ENCODE data around the gene SKIC2.
A peak's percentile ranks its signal among the peaks of the same experiment; 100 is the strongest.
"Not testable (repeated sequence)": the region's sequence is repeated elsewhere in the genome, so short reads cannot be mapped to it uniquely, and the experiment has no call there.

Gene SKIC2

GRCh38 chr6:31958741-31959739 is at the start of gene SKIC2, which contains the start of gene NELFE:
TSS of gene SKIC2 (plus strand) at chr6:31959175. CDS start at chr6:31959193, 18 bp downstream.
TSS of gene NELFE (minus strand) at chr6:31958971. CDS start at chr6:31958446, 525 bp downstream.
- peak; percentile 91 to 97 for DNase-seq

DNA sequence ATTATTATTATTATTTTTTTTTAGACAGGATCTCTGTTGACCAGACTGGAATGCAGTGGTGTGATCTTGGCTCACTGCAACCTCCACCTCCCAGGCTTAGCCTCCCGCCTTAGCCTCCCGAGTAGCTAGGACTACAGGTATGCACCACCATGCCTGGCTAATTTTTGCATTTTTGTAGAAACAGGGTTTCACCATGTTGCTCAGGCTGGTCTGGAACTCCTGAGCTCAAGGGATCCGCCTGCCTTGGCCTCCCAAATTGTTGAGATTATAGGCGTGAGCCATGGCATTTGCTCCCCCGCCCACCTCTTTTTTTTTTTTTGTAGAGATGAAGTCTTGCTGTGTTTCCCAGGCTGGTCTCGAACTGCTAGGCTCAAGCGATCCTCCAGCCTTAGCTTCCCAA is 49.7 kb upstream of the SKIC2 start:
- not testable (repeated sequence) for DNase-seq

DNA sequence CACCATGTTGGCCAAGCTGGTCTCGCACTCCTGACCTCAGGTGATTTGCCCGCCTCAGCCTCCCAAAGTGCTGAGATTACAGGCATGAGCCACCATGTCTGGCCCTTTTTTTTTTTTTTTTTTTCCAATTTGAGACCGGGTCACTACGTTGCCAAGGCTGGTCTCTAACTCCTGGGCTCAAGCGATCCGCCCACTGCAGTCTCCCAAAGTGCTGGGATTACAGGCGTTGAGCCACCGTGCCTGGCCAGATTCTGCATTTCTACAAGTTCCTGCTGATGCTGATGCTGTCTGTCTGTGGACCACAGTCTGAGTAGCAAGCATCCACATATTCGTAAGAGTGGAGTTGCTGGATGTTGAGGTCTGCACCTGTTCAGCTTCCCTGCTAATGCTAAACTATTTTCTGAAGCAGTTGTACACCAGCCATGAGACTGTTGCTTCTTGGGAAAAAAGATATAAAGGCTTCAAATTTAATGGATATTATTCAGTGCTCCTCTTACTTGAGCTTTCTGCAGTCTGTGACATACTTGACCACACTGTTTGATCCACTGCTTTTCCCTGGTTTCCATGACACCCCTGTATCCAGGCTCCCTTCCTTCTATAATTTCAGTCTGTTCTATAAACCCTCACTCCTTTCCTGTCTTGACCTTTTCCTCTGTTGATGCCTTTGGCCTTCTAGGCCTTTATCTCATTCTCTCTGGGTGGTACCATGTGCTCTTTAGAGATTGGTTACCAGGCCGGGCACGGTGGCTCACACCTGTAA is 47.0 kb upstream of the SKIC2 start:
- DNase-seq: no peak

- no peak for DNase-seq
Observed at GRCh38 chr6:31915351-31915750, 43.6 kb upstream of the SKIC2 start.

GRCh38 chr6:31915756-31916155 is 43.2 kb upstream of the SKIC2 start:
- no peak for DNase-seq

DNA sequence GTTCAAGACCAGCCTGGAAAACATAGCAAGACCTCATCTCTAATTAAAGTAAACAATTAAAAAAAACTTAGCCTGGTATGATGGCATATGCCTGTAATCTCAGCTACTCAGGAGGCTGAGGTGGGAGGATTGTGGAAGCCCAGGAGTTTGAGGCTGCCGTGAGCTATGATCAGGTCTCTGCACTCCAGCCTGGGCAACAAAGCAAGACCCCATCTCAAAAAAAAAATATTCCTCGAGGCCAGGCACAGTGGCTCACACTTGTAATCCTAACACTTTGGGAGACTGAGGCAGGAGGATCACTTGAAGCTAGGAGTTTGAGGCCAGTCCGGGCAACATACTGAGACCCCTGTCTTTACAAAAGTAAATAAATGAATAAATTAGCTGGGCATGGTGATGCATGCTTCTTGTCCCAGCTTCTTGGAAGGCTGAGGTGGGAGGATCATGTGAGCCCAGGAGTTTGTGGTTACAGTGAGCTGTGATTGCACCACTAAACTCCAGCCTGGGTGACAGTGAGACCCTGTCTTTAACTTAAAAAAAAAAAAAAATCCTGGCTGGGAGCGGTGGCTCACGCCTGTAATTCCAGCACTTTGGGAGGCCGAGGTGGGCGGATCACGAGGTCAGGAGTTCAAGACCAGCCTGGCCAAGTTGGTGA is 40.8 kb upstream of the SKIC2 start:
- DNase-seq: no peak

- no peak for DNase-seq
Observed at GRCh38 chr6:31919624-31920303, 39.2 kb upstream of the SKIC2 start.

GRCh38 chr6:31920811-31921210 is 38.2 kb upstream of the SKIC2 start:
- DNase-seq: no peak

GRCh38 chr6:31922942-31923341 is 36.0 kb upstream of the SKIC2 start:
- peak in 1 of 2 donors; percentile 22 for DNase-seq

DNA sequence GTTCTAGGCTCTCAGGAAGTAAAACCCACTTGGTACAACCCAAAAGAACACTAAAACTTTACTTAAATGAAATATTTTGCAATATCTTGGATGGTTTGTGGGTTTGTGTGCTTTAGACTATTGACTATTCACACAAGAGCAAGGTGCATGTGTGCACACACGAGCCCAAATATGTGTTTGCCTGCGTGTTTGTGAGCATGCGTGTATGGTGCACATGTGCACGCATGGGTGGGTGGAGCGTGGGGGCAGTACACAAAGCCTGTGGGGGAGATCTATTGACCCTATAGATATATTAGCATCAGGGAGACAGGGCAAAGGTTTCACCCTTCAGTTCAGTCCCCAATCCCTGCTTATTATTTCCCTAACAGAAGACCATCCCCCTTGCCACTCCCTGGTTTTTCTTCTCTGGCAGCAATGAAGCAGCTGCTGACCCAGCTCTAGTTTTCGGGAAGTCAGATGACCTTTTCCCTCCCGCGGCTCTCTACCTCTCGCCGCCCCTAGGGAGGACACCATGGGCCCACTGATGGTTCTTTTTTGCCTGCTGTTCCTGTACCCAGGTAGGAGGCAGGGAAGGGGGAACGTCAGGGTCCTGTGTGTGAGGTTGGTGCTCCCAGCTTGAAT is 31.6 kb upstream of the SKIC2 start, which contains the start of gene C2:
Gene C2, plus strand, starts transcription at position 476 of the 621 bp plus-strand sequence. Its CDS starts 36 bp downstream, at position 512.
- no peak for DNase-seq

DNA sequence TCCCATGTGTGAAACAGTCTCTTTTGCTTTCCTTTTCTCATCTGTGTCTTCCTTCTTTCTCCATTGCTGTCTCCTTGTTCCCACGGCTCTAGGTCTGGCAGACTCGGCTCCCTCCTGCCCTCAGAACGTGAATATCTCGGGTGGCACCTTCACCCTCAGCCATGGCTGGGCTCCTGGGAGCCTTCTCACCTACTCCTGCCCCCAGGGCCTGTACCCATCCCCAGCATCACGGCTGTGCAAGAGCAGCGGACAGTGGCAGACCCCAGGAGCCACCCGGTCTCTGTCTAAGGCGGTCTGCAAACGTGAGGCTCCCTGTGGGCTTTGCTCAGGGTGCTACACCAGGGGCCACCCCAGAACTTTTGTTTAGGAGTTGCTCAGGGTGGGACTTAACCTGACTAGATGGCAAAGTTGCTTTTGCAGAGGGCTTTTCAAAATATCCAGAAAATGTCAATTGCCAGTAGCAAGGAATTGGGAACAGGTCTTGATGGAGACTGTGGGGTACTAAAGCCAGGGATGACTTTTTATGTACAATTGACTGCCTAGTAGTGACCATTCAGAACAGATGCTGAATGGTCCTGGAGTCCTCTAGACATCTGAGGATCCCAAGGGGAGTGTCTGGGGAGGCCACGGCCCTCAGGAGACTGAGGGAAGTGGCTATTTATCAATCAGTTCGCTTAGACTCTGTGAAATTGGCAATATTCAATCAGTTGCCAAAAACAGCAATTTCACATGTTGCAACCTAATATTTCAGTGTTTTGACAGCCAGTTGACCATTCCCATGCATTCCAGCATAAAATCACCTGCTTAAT is 30.9 kb upstream of the SKIC2 start:
- no peak for DNase-seq

DNA sequence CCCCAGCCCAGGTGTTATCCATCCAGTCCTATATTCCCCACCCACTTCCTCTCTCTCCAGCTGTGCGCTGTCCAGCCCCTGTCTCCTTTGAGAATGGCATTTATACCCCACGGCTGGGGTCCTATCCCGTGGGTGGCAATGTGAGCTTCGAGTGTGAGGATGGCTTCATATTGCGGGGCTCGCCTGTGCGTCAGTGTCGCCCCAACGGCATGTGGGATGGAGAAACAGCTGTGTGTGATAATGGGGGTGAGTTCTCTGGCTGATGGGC is 30.4 kb upstream of the SKIC2 start:
- no peak for DNase-seq

DNA sequence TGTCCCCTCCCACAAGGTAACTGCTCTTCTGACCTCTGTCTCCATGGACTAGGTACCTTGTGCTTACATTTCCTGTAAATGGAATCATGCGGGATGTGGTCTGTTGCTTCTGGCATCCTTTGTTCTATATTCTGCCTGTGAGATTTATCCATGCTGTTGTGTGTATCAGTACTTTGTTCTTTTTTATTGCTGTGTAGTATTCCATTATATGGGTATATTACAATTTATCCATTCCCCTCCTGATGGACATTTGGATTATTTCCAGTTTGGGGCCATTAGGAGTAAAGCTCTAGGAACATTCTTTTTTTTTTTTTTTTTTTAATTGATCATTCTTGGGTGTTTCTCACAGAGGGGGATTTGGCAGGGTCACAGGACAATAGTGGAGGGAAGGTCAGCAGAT is 28.0 kb upstream of the SKIC2 start:
- DNase-seq: no peak

GRCh38 chr6:31932137-31932536 is 26.8 kb upstream of the SKIC2 start:
- not testable (repeated sequence) for DNase-seq

DNA sequence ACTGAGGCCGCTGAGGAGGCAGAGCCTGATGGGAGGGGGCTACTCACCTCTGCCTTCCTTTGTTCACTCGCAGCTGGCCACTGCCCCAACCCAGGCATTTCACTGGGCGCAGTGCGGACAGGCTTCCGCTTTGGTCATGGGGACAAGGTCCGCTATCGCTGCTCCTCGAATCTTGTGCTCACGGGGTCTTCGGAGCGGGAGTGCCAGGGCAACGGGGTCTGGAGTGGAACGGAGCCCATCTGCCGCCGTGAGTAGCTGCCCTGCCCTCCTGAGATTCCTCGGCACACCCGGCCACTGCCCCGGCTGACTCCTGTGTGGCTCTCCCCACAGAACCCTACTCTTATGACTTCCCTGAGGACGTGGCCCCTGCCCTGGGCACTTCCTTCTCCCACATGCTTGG is 25.4 kb upstream of the SKIC2 start:
- no peak for DNase-seq

- DNase-seq: no peak
Observed at GRCh38 chr6:31935021-31935420, 24.0 kb upstream of the SKIC2 start.

DNA sequence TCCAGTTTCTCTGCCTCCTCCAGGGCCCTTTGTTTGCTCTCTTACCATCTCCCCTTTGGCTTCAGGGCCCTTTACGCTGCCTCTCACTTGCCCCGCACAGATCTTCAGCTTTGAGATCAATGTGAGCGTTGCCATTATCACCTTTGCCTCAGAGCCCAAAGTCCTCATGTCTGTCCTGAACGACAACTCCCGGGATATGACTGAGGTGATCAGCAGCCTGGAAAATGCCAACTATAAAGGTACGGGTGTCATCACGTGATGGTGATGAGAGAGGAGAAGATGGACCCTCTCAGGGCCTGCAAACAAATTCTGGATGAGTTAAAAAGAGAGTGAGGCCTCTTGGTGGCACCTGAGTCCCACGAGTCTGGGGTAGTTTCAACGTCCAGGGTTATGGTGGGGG is 23.2 kb upstream of the SKIC2 start:
- no peak for DNase-seq

DNA sequence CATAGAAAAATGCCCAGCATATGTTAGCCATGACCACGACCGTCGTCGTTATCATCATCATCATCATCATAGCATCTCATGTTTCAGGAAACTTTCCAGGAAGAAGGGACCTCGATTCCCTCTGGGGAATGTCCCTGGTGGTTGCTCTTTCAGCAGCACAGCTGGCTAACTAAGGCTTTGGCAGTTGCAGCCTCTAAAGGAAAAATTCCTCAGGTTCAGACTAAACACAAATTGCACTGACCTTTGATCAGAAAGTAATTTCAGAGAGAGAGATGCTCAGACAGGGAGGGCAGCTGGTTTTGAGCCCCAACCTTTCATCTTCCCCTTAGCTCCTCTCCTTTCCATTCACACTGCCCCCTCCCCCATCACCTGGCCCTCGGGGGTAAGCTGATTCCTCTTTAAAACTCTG is 18.7 kb upstream of the SKIC2 start:
- no peak for DNase-seq

DNA sequence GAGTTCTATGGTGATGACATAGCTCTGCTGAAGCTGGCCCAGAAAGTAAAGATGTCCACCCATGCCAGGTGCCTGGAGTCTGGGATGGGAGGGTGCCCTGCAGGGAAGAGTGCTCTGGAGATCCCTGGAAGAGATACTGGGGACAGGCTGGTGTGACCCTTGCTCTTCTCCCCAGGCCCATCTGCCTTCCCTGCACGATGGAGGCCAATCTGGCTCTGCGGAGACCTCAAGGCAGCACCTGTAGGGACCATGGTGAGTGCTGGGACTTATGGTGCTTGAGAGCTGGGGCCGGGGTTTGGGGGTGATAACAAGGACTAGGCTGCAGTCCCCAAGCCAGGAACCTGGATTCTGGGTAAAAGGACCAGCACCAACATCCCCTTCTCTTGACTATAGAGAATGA is 15.2 kb upstream of the SKIC2 start:
- DNase-seq: no peak

DNA sequence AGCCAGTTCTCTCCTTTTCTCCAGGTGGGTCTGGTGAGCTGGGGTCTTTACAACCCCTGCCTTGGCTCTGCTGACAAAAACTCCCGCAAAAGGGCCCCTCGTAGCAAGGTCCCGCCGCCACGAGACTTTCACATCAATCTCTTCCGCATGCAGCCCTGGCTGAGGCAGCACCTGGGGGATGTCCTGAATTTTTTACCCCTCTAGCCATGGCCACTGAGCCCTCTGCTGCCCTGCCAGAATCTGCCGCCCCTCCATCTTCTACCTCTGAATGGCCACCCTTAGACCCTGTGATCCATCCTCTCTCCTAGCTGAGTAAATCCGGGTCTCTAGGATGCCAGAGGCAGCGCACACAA is 13.8 kb upstream of the SKIC2 start:
- no peak for DNase-seq
